ENCODE data around the gene SLC24A3.

Gene SLC24A3

GRCh38 chr20:19431906-19432305 lies 219.5 kb downstream of the SLC24A3 start:
- no peak for DNase-seq

GRCh38 chr20:19433371-19434350 lies 221.2 kb downstream of the SLC24A3 start:
- no peak for DNase-seq

DNA sequence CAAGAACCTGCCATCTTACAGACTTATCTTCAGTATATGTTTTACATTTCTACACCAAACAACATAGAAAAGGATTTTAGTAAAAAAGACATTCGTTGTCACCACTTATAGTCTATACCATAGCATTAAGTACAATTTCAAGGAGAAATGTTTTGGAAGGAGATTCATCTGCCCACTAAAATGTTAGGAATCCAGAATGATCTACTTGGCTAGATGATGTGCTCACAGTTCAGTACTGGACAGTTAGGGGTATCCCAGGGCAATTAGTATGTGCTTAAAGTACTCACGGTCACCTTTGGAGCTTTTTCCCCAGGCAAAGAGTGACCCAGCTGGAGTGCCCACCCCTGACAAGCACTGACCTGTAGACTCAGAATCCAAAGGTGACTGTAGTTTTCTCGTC lies 222.9 kb downstream of the SLC24A3 start:
- no peak for DNase-seq

GRCh38 chr20:19435821-19436220 lies 223.4 kb downstream of the SLC24A3 start:
- DNase-seq: no peak

- no peak for DNase-seq
Observed at GRCh38 chr20:19438488-19438887, 226.0 kb downstream of the SLC24A3 start.

GRCh38 chr20:19440660-19441527 lies 228.5 kb downstream of the SLC24A3 start:
- no peak for DNase-seq

GRCh38 chr20:19446246-19446645 lies 233.8 kb downstream of the SLC24A3 start:
- no peak for DNase-seq

GRCh38 chr20:19448632-19449031 lies 236.2 kb downstream of the SLC24A3 start:
- no peak for DNase-seq

DNA sequence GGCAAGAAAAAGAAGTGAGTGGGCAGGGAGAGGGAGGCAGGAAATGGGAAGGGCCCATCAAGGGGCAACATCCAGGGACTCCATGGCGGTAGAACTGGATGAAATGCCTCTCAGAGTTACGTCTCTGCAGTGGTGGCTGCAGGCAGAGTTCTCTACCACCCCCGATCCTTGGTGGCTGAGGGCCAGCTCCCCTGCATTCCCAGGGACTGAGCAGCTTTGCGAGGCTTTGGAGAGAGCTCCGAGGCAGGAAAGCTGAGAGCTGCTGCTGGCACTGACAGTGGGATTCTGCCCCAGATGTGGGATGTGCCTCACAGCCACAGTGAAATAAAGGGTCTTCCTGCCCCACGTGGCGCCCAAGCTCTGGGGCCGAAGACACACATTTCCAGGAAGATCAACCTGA lies 236.6 kb downstream of the SLC24A3 start:
- DNase-seq: no peak

DNA sequence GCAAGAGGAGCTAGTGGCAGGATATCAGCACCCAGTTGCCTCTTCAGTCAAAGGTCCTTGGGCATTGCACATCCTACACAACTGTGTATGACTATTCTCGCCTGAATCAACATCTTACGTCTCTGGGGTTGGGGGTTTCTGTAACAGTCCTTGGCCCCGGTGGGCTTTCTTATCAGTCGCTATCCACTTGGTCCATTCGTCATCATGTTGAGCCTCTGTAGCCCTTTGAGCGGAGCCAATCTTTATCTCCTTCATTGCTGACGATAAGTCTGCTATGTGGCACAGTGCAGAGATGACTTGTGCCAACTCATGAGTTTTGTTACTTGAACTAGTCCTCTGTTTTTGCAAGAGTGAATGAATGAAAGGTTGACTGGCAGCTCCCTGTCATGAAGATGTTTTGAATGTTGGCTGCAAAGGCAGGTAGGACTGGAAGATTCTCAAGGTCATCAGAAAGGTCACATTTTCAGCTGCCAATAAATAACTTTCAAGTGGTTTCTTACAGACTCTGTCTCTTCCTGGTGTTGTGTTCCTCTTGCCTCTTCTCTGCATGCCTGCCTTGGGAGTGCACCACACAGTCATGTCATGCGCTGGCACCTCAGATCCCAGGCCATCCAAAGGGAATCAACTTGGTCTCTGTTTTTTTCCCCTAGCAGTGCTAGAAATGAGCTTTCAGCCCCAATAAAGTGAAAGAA lies 238.9 kb downstream of the SLC24A3 start:
- no peak for DNase-seq

GRCh38 chr20:19451923-19452295 lies 239.5 kb downstream of the SLC24A3 start:
- DNase-seq: no peak

DNA sequence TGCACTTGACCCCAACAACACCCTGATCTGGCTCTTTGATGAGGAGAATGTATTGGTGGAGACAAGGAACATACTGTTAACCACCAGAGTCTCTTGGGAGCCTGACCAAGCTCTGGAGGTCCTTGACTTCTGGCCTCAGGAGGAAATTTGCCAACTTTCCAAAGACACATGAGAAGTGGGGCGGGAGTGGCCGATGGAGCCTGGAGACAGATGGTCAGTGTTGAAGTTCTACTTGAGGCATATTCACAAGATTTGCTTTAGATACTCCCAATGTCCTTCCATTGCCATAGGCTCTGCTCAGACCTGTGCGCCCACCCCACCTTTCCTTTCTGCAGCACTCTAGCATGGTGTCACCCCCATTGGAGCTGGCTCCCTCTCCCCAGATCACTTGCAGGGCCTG lies 241.0 kb downstream of the SLC24A3 start:
- DNase-seq: no peak

GRCh38 chr20:19453862-19454261 lies 241.4 kb downstream of the SLC24A3 start:
- no peak for DNase-seq

DNA sequence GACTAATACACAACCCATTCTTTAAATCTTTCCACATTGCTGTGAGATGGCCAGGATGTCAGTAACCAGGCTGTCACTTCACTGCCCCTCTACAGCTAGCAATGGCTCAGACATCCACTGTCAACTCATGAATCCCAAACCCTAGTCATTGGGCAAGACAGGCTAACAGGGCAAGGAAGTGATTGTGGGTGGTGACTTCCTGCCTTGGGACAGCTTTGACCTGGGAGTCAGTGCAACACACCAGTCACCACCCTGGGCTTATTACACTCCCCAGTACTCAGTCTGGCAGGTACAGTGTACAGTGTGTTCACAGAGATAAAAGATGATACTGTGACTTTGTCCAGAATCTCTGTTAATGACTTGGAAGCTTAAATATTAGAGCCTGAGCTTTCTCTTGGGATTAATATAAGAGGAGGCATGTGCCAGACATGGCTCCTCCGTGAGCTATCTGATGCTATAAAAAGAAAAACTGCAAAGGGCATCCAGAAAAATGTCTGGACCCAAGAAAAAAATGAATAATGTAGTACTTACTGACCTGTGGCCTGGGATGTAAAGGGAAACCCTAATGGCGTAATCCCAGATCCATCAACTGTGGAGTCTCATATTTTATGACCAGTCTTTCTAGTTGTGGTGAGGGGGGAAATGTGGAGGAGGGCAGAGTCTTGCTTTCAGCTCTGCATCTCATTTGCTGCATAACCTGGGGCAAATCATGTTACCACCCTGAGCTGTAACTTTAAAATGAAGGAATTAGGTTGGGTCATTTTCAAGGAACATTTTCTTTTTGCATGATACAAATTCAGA lies 244.4 kb downstream of the SLC24A3 start:
- DNase-seq: no peak

DNA sequence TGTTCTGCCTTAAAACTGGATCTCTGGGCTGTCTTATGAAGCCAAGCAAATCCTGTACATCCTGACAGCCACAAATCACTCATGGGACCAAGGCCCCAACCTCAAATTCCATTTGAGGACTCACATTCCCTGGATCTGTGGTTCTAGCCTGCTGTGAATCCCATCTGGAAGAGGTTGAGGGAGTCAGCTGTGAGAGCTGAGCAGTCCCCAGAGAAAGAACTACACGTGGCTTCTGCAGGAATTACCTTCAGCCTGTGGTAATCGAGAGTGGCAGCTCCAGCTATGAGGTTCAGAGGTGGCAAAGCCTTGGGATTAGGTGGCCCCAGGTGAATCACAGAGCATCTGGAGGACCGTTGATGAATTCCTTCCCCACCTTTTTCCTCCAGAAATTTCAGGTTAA lies 245.2 kb downstream of the SLC24A3 start:
- DNase-seq: no peak

GRCh38 chr20:19460386-19460785 lies 247.9 kb downstream of the SLC24A3 start:
- DNase-seq: no peak

DNA sequence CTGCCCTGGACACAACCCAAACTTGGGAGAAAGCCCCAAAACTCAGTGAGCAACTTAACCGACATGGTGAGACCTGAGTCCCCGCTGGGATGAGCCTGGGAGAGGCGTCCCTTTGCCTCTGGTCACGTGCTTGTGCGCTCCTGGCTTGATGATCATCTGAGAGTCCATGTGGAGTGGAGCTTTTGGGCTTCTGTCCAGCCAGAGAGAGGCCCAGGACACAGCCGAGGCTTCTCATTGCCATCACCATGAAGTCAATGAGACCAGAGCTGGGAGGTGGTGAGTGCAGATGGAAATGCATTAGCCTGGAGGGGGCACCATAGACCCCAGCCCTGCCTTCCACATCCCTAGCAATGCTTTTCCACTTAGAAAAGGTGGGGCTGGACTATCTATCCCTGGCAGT lies 250.0 kb downstream of the SLC24A3 start:
- DNase-seq: no peak

DNA sequence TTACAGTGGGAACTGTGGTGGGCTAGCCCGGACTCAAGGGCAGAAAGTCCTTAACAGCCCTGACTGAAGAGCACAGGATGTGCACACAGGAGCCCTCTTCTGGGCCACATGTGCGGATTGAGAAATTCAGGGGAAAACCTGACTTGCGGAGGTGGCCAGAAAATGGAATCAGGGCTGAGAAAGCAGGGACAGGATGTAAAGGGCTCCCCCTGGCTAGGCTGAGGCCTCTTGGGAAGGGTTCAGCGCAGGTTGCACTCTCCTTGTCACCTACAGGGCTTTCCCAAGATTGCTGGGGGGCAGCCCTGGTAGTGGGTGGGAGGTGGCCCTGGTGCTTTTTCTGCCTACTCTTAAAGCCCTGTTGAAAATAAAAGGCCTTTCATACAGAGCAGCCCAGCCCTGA lies 251.2 kb downstream of the SLC24A3 start:
- no peak for DNase-seq

DNA sequence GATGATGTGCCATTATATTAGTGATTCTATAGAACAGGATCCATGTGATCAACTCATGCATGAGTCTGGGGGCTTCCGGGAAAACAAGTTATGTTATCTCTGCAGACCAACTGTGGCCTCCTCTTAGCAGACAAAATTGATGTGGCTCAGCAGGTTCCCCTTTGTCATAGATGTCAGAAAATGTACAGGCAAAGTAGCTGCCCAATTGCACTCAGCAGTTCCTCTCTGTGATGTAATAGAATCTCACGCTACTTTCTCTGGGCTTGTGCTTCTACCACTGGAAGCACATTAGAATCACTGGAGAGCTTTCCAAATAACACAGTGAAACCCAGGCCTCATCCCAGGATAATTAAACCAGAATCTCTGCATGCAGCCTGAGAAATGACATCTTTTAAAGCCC lies 253.1 kb downstream of the SLC24A3 start:
- DNase-seq: no peak

DNA sequence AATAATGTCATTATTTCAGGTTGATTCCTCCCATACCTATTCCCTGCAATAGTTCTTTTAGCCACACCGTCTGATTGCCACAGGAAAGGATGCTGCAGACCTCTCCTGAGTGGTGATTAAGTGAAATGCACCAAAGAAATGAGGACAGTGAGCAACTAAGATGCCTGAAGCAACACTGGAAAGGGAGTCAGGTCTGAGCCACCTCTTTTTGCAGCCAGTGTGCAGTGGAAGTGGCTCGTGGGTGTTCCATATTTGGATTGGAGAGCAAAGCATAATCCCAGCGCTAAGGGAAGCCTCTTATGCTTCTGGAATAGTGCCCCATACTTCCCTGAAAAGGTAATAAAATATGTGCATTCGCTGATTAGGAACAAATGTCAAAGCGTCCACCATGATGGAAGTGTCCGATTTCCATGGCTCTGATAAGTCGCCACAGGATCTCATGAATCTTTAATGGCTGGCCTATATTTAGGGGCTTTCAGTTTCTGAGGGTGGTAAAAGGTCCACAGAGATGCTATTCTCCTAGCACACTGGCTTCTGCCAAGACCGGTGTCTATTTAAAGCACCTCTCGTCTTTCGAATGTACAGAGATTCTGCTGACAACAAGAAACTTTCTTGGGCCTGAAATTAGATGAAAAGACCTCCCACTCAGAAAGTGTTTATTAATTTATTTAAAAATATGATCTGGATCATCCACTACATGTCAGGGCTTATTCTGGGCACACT lies 253.9 kb downstream of the SLC24A3 start:
- no peak for DNase-seq

DNA sequence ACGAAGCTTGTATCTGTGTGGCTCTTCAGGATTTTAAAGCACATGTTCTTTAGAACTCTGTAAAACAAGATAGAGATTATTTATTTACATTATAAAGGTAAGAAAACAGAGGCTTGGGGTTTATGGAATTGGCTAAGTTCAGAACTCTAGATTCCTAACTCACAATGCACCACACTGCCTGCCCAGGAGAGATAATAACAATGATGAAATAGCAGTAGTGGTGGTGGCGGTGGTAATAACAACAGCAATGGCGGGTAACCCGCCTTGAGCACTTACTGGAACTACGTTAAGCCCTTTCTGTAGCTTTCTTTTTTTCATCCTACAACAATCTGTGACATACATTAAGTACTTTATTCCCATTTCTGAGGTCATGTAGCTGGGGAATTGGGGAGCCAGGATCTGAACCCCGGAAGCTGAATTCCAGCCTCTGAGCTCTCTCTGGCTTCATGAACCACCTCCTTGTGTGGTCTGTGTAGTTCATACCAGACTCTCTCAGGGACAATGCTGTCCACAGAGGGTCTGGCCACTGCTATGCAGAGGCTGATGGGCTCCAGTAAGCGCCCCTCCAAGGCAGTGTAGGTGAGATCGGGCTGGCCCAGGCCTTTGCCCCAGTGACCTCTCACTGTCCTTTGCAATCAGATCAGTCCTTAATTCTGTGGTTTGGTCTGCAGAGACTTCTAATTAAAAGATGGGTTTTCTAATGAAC lies 260.9 kb downstream of the SLC24A3 start:
- no peak for DNase-seq

Data from activated effector memory CD4-positive, alpha-beta T cell treated with Interleukin-2 at 50 U/mL for 16 hours (primary cell).